Occipital lobe (tissue), 2 donors: ENCODE data around the gene TUBGCP6. TPM values are rescaled to one million over a fixed set of nuclear protein-coding genes. Genes with fewer than 3 reads are reported as not detected.

Experiments used
- DNase-seq: peaks from one replicate; lab custom pipeline; 2025; lab: John Stamatoyannopoulos, UW
- total RNA-seq: library from RNA; depleted of rRNA; stranded (reverse); fragments of >200 nt; gene quantifications from one replicate; pipeline ENCODE4 v1.2.3, GENCODE V29; 2014

TUBGCP6 gene
- total RNA-seq, 1 donor from 2014 or later = 34.0 TPM

GRCh38 chr22:50264946-50265669 is 20.3 kb upstream of the TUBGCP6 start:
- no peak for DNase-seq

DNA sequence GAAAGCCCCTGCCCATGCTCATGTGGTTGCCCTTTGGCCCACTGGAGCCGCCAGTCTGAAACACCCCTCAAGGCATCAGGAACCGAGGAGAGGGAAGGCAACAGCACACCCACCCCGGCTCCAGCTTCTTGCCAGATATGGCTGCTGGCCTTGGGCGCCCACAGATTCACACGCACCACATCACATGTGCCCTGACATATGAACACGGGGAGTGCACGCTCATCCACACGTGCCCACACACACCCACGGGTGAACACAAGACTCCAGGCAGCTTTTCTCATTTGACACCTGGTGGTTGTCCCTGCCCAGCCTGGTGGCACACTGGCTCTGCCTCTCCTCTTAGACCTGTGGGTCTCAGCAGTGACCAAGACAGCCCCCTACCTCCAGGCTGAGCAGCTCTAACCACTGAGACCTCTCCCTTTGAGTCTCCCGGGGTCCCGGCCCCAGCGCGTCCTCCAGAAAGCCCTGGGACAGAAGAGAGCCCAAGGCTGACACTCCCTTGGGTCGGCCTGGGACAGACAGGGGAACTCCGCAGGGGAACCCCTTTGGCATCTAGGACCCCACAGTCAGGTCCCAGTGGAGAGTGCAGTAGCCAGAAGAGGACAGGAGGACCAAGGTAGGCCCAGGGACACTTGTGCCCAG is 19.4 kb upstream of the TUBGCP6 start:
- DNase-seq = peak; percentile 51

- no peak for DNase-seq
These were observed 18.3 kb upstream of the TUBGCP6 start for GRCh38 chr22:50262973-50263617.

DNA sequence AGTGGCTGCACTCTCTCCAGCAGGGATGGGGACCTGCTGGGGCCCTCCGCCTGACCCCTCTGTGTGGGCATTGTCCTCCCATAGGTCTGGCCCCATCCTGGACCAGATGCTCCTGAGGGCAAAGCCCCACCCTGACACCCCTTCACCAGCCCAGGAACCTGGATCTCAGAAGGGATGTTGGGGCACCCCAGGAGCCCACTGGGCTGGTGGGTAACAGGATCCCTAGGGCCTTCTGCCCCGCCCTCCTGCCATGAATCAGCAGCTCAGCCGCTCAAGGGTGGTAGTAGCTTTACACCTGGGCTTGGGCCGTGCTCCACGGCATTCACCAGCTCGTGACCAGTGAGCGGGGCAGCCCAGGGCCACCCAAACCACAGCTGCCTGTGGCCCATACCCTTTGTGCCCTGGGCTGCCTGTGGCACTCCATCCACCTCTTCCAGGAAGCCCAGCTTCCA is 17.7 kb upstream of the TUBGCP6 start:
- no peak for DNase-seq

GRCh38 chr22:50261615-50262459 is 17.0 kb upstream of the TUBGCP6 start, which contains the start of gene MAPK12:
MAPK12 (minus strand) TSS chr22:50261683; CDS start chr22:50261509, 174 bp downstream.
- no peak for DNase-seq

DNA sequence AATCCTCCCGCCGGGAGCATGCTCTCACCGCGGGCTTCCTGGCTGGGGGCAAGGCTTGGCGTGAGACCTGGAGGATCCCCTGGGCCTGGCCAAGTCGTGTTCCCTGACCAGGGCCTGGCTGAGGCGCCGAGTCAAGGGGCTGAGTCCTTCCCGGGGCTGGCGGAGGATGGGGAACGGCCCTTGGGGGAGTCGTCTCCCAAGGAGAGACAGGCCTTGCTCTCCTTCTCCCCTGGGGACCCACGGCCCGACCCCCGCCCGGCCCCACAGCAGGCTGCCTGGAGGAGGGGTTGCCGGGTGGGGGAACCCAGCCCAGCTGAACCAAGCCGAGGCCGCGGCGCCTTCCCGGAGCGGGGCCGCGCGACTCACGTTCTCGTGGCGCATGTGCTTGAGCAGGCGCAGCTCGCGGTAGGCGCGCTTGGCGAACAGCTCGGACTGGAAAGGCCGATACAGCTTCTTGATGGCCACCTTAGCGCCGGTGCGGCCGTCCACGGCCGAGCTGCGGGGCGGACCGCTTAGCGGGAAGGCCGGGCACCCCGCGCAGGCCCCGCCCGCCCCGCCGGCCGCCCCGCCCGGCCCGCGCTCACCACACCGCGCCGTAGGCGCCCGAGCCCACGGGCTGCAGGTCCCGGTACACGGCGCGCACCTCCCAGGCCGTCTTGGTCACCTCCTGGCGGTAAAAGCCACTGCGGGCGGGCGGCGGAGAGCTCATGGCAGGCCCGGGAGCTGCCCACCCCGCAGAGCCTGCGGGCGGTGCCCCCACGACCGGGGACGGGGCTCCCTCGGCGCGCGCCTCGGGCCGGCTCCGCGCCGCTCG is 16.2 kb upstream of the TUBGCP6 start:
- peak; percentile 63 for DNase-seq

DNA sequence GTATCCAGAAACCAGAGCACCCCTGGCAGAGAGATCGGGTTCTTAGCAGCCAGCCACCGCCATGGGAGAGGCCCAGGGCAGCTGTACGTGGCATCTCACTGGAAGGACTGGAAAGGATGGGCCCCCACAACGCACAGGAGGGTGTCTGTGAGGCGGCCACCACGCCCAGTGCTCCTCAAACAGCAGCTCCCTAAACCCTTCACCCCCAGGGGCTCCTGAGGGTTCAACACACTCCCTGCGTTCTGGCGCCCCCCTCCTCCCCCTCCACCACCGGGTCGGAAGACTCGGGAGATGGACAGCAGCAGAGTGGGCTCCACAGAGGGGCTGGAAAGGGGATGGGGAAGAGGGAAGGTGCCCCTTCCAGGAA is 15.6 kb upstream of the TUBGCP6 start:
- no peak for DNase-seq

GRCh38 chr22:50259302-50259701 is 14.5 kb upstream of the TUBGCP6 start:
- DNase-seq = no peak

- no peak for DNase-seq
These were observed 13.8 kb upstream of the TUBGCP6 start for GRCh38 chr22:50258361-50259292.

DNA sequence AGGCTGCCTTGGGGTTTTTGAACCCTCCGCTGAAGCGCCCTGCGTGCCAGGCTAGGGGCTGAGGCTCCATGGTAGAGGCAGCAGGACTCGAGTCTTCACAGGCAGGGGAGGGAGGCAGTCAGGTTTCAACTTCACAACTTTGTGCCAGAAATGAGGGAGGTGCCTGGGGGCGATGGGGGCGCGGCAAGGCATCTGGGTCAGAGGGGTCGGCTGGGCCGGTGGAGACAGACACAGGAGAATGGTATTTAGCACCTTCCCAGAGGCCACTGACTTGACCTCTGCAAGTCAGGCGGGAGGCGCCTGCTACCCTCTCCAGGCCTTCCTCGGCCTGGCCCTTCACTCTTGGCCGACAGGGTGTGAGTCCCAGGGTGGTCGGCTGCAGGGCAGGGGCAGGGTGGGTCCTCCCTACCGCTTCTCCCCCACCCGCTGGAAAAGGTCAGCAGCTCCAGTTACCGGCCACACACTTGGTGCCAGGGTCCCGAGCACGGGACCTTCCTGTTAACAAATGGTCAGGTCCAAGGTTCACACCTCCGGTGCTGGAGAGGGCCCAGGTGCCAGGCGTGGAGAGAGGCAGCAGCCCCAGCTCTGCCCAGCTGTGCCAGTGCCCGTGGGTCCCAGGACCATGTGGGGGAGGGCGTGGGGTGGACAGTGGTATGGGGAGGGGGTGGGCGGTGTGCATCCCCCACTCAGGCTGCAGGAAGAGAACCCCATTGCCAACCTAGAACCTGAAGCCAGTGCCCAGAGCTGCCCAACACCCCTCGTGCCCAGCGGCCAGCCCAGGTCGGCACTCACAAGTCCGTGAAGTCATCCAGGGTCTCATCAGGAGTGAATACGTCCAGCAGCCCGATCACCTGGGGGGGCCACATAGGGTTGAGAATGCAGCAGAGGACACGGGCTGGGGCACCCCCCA is 12.9 kb upstream of the TUBGCP6 start:
- DNase-seq = no peak

DNA sequence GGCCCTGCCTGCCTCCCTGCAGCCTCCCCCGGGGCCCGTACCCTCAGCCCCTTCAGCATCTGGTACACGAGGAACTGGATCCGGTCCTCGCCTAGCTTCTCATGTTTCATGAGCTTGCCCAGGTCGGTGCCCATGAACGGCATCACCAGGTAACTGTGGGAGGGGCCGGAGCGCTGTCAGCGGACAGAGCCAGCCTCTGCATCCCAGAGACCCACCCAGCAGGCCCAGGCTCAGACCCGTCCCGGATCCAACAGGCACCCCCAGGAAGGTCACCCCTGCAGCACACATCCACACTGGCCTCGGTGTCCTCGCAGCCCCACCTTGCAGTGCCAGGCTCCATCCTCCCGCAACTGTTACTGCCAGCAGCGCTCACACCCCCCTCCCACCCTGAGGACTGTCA is 12.2 kb upstream of the TUBGCP6 start:
- no peak for DNase-seq

DNA sequence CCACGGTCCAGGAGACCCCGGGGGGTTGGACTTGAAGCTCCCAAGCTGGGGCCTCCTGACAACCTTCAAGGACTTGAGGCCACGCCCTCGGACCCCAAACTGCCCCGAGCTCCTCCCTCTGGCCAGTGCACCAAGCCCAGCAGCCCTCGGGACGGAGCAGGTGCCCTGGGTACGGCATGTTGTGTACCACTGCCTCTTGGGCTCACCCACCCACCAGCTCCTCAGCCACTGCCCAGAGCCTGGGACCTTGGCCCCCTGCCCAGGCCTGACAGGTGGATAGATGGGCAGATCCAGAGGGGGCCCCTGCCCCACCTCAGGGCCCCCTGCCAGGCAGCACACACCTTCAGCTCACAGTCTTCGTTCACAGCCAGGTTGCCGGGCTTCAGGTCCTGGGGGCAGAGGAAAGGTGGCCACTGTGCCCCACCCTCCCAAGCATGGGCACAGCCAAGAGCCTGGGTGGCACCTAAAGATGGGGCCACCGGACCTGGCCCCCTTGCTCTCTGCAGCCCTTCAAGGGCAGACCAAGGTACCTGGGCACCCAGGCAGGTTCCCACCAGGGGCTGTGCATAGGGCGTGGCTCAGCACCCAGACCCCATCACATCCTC is 11.5 kb upstream of the TUBGCP6 start:
- DNase-seq = no peak

GRCh38 chr22:50255607-50256006 is 10.8 kb upstream of the TUBGCP6 start:
- no peak for DNase-seq

DNA sequence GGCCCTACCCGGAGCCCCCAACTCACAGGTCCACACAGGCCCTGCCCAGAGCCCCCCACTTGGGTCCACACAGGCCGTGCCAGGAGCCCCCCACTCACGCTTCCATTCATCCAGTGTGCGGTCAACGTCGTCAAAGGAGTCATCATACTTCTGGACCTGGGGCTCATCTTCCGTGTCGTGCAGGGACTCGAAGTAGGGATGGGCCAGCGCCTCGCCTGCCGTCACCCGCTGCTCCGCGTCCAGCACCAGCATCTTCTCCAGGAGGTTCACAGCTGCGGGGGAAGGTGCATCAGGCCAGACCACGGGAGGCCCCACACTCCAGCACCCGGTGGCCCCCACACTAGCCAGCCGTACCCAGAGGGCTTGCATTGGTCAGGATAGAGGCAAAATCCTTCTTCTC is 10.3 kb upstream of the TUBGCP6 start:
- no peak for DNase-seq

- no peak for DNase-seq
These were observed 9.1 kb upstream of the TUBGCP6 start for GRCh38 chr22:50253941-50254340.

DNA sequence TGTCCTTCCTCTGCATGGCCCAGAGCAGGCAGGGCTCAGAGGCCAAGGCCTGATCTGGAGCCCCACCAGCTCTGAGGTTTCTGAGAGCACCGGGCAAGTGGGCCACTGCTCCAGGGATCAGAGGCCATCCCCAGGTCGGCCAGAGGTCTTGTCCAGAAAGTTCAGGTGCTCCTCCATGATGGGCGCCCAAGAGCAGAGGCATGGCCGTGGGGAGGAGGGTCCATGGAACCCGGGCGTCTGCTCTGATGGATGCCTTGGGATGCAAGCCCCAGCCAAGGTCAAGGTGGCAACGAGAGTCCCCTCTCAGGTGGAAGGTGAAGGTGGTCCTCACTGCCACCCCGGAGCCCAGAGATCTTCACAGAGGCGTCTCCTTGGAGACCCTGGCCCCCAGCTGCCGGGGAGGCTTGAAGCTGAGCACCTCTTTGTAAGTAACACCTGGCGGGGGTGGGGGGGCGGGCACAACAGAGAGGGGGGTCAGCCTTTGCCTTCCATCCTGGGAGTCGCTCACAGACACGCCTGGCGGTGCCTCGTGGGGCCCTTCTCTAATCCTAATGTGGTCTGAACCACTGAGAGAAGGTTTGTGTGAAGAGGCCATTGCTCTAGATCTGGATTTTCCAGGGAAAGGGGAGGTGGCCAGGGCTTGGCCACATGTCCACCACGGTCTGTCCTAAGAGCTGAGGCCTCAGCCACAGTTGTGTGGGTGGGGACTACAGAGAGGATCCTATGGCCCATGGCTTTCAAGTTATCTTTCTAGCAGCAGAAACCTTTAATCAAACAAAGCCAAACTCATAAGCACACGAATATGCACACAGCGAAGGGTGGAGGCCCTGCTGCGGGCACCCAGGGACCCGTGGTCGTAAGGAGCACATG is 8.5 kb upstream of the TUBGCP6 start:
- no peak for DNase-seq
